Measurements from ENCODE around the gene CNTNAP2. TPM values are rescaled to one million over a fixed set of nuclear protein-coding genes. Genes with fewer than 3 reads are reported as not detected.

Gene CNTNAP2
- total RNA-seq, 2 experiments from 2014 or later: 0.19 to 0.22 TPM

DNA sequence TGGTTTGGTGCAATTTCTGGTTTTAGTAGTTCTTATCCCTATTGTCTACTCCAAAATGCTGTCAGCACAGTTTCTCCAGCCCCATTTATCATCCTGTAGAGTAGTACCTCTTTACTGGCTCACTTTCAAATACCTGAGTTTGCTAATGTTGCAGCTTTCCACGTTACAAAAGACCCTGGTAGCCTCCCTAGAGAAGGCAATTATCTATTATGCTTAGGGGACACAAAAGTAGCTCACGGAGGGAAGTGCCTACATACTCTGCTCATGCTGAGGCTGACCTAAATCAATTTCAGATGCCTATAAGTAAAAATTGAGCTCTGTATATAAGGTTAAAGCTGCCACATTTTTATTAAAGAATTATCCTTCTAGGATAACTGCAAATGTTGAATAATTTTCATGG is 603.6 kb downstream of the CNTNAP2 start:
- no peaks in the 10 kb centered on the region for H3K27me3 Mint-ChIP-seq
- no peak overlapping the region for H3K4me3 Mint-ChIP-seq
- no peaks in the 10 kb centered on the region for H3K36me3 Mint-ChIP-seq
- no peaks in the 10 kb centered on the region for H3K9me3 Mint-ChIP-seq
- no peak for DNase-seq
- H3K27ac Mint-ChIP-seq: no peak overlapping the region
- no peaks in the 10 kb centered on the region for H3K4me1 Mint-ChIP-seq

DNA sequence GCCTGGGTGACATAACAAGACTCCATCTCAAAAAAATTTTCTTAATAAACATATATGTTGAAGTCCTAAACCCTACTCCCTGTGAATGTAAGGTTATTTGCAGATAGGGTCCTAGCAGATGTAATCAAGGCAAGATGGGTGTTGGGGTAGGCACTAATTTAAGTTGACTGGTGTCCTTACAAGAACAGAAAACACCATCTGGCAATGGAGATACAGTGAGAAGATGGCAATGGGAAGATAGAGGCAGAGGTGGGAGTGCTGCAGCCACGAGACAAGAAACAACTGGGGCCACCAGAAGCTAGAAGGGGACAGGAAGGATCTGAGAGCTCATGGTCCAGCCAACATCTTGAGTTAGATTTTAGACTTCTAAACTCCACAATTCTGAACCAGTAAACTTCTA is 606.4 kb downstream of the CNTNAP2 start:
- Mint-ChIP-seq H3K4me1 (no peaks in the 10 kb centered on the region), H3K4me3 (no peak overlapping the region), H3K9me3 (no peaks in the 10 kb centered on the region), H3K36me3 (no peaks in the 10 kb centered on the region), H3K27ac (no peak overlapping the region), H3K27me3 (no peaks in the 10 kb centered on the region)
- DNase-seq: no peak

DNA sequence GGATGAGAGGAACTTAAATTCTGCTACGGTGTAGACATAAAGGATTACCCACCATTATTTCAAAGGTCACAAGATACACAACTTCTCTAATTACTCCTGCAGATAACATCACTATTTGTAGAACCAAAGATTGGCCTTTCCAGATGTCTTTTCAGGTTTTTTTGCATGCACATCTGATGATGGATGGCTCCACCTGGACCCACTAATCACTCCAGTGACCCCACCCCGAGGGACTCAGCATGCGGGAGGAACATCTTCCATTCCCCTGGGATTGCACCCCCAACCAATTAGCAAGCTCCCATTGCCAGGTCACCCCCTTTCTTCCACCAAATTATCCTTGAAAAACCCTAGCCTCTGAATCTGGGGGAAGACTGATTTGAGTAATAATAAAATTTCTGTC is 608.9 kb downstream of the CNTNAP2 start:
- H3K27ac Mint-ChIP-seq: no peak overlapping the region
- no peak for DNase-seq
- no peak overlapping the region for H3K4me3 Mint-ChIP-seq
- H3K9me3 Mint-ChIP-seq: no peaks in the 10 kb centered on the region
- H3K36me3 Mint-ChIP-seq: no peaks in the 10 kb centered on the region
- H3K4me1 Mint-ChIP-seq: no peaks in the 10 kb centered on the region
- no peaks in the 10 kb centered on the region for H3K27me3 Mint-ChIP-seq

DNA sequence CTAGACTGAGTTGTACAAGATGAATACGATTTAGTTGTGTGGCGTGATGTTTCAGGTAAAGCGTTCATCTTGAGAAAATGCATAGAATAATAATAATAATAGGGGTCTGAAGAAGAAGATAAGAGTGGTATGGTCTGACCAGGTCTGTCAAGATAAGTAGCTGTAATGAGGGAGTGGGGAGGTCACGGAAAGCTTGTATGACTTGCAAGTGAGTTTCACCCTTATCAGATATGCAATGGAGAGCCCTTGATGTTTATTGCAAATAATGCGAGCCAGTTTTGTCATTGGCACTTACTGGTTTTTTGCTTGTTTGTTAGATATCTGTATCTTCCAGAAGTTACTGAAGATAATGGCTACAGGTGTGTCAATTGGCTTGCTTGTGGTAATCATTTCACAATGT is 611.5 kb downstream of the CNTNAP2 start:
- Mint-ChIP-seq H3K36me3 (no peaks in the 10 kb centered on the region), H3K27ac (no peak overlapping the region), H3K4me3 (no peak overlapping the region), H3K9me3 (no peaks in the 10 kb centered on the region), H3K4me1 (no peaks in the 10 kb centered on the region), H3K27me3 (no peaks in the 10 kb centered on the region)
- no peak for DNase-seq

DNA sequence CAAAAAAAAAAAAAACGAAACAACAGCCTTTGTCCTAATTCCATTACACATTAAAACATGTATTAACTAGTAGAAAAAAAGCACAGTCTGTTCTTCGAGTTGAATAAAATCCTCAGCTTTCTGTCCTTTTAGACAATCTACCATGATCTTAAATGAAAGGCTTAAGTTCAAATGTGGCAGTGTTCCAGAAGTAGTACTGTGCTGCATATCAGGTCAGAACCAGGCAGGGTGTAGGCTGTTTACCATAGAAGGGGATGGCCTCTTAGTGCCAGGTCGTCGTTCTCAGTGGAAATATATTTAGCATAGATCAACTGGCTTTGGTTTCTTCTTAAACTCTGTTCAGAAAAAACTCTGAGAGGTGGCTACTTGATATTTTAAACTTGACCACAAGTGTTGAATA is 612.0 kb downstream of the CNTNAP2 start:
- no peaks in the 10 kb centered on the region for H3K4me1 Mint-ChIP-seq
- H3K36me3 Mint-ChIP-seq: no peaks in the 10 kb centered on the region
- no peak overlapping the region for H3K4me3 Mint-ChIP-seq
- H3K27me3 Mint-ChIP-seq: no peaks in the 10 kb centered on the region
- no peaks in the 10 kb centered on the region for H3K9me3 Mint-ChIP-seq
- no peak for DNase-seq
- H3K27ac Mint-ChIP-seq: no peak overlapping the region

DNA sequence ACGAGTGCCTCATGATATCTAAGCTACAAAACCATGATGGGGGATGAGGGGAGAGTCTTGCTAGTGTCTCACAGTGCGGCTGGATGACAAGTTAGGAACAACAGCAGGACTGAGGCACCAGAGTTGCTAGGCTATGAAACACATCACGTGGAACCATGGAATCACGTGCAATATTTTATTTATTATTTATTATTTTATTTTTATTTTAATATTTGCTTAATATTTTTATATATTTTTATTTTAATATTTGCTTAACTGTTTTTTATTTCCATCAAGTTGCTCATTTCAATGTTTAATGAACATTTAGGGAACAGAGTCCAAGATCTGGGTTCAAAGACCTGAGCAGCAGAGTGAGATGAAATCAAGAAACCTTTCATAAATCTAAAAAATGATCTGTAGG is 614.6 kb downstream of the CNTNAP2 start:
- H3K36me3 Mint-ChIP-seq: no peaks in the 10 kb centered on the region
- DNase-seq: no peak
- H3K27ac Mint-ChIP-seq: no peak overlapping the region
- no peak overlapping the region for H3K4me3 Mint-ChIP-seq
- no peaks in the 10 kb centered on the region for H3K9me3 Mint-ChIP-seq
- H3K27me3 Mint-ChIP-seq: no peaks in the 10 kb centered on the region
- H3K4me1 Mint-ChIP-seq: no peaks in the 10 kb centered on the region

DNA sequence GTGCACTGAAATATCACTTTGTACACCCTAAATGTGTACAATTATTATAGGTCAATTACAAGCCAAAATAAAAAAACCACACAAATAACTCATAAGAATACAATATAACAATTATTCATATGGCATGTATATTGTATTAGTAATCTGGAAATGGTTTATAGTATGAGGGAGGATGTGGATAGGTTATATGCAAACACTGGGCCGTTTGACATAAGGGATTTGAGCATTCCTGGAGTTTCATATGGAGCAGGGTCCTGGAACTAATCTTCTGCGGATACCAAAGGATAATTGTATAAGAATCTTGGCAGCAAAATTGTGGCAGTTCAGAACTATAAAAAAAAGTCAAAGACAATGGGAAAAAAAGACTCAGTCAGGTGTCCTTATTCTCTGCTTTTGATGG is 619.4 kb downstream of the CNTNAP2 start:
- H3K27me3 Mint-ChIP-seq: no peaks in the 10 kb centered on the region
- H3K4me3 Mint-ChIP-seq: no peak overlapping the region
- no peak for DNase-seq
- peaks cover 10% of the 10 kb centered on the region for H3K9me3 Mint-ChIP-seq
- no peaks in the 10 kb centered on the region for H3K36me3 Mint-ChIP-seq
- H3K27ac Mint-ChIP-seq: no peak overlapping the region
- H3K4me1 Mint-ChIP-seq: no peaks in the 10 kb centered on the region

DNA sequence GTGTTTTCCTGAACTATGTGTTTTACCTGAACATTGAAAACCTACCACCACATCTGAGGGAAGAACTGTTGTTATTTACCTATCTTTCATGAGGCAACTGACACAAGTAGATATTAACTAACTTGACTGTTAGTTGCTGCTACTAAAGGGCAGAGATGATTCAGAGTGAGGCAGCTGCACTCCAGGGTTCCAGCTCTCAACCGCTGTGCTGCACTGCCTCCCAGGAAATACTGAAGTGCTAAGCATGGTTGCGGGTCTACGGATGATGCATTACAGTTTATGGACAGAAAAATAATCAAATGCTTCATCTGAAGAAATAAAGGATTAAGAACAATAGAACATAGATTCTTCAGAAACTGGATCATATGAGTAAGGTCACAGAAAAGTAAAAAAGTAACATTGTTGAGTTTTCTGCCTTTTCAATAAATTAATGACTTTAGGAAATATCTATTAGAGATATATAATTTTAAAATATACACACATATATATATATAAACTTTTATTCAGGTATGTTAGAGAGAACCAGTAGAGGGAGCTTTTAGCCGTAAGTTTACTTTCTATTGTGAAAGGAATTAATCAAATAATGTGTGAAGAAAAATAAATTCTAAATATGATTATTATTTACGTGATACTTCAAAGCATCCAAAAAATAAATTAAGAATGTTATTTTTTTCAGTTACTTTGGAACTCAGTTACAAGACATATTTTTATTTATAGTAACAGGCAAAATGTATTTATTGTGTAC is 620.0 kb downstream of the CNTNAP2 start:
- no peaks in the 10 kb centered on the region for H3K36me3 Mint-ChIP-seq
- peaks cover 13% of the 10 kb centered on the region for H3K9me3 Mint-ChIP-seq
- DNase-seq: no peak
- no peaks in the 10 kb centered on the region for H3K27me3 Mint-ChIP-seq
- H3K27ac Mint-ChIP-seq: no peak overlapping the region
- no peak overlapping the region for H3K4me3 Mint-ChIP-seq
- H3K4me1 Mint-ChIP-seq: no peaks in the 10 kb centered on the region

DNA sequence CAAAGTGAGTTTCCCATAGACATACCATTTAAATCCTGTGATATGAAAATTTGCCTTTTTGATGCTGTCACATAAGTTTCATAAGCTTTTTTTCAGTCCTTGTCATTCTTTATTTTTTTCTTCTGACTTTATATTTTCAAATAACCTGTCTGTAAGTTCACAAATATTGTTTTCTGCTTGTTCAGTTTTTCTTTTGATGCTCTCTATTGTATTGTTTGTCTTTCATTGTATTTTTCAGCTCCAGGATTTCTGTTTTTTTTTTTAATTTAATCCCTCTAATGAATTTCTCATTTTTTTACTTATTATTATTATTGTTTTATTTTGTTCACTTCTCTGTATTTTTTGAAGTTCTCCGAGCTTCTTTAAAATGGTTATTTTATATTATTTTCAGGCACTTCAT is 623.4 kb downstream of the CNTNAP2 start:
- no peak for DNase-seq
- H3K27ac Mint-ChIP-seq: no peak overlapping the region
- peaks cover 17% of the 10 kb centered on the region for H3K9me3 Mint-ChIP-seq
- H3K27me3 Mint-ChIP-seq: no peaks in the 10 kb centered on the region
- H3K4me1 Mint-ChIP-seq: no peaks in the 10 kb centered on the region
- no peak overlapping the region for H3K4me3 Mint-ChIP-seq
- H3K36me3 Mint-ChIP-seq: no peaks in the 10 kb centered on the region

DNA sequence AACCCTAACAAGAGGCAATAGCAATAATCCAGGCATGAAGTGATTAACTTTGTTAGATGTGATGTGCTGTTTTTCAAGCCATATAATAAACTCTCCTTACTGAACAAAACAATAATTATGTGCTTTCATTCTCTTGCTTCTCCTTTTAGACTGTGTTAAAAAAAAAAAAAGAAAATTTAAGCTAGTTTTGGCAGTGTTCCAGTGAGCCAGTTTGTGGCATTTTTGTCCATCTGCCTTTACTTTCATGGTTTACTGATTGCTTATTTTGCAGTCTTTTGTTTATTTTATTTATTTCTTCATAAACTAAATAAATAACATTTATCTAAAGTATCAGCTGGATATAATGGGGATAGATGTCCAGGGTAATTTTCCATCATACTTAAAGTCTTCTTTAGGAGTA is 625.3 kb downstream of the CNTNAP2 start:
- no peaks in the 10 kb centered on the region for H3K27me3 Mint-ChIP-seq
- peaks cover 18% of the 10 kb centered on the region for H3K9me3 Mint-ChIP-seq
- H3K27ac Mint-ChIP-seq: no peak overlapping the region
- no peak for DNase-seq
- H3K4me1 Mint-ChIP-seq: no peaks in the 10 kb centered on the region
- no peaks in the 10 kb centered on the region for H3K36me3 Mint-ChIP-seq
- no peak overlapping the region for H3K4me3 Mint-ChIP-seq

DNA sequence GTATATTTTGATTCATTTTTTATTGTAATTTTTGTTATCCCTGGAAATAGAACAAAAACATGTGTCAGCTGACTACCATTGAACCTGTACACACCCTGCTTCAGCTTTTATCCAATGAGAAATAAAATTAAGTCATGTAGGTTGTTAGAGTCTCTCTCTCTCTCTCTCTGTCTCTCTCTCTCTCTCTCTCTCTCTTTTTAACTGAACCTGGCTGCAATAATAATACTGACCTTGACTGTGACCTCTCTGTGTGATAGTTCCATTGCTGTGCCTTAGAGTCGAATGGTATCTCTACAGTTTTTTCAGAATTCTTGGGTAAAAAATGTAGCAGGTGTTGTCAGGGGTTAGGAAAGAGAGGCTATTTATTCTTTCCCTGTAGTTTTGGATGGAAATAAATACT is 637.8 kb downstream of the CNTNAP2 start:
- no peaks in the 10 kb centered on the region for H3K4me1 Mint-ChIP-seq
- no peak overlapping the region for H3K27ac Mint-ChIP-seq

DNA sequence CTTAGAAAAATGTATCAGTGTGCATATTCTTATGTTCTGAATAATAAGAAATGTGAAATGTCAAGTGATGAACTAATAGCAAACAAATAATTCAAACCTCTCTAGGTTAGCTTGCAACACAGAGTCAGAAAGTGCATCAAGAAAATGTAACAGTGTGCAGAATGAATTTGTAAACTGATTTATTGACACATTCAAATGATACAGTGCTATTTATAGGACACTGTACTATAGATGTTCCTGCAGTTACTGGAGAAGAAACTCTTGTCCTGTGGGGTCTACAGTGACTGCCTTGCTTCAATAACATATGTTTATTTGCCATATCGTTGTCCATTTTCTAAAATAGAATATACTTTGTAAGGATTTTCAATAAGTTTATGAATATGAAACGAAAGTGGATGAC is 639.0 kb downstream of the CNTNAP2 start:
- H3K4me3 Mint-ChIP-seq: no peak overlapping the region
- no peaks in the 10 kb centered on the region for H3K27me3 Mint-ChIP-seq
- no peaks in the 10 kb centered on the region for H3K4me1 Mint-ChIP-seq
- no peak for DNase-seq
- no peak overlapping the region for H3K27ac Mint-ChIP-seq
- no peaks in the 10 kb centered on the region for H3K36me3 Mint-ChIP-seq
- peaks cover 13% of the 10 kb centered on the region for H3K9me3 Mint-ChIP-seq

More for the DNA sequence above, 637.8 kb downstream of the CNTNAP2 start:
- H3K27me3 Mint-ChIP-seq: no peaks in the 10 kb centered on the region
- no peak overlapping the region for H3K4me3 Mint-ChIP-seq
- peaks cover 13% of the 10 kb centered on the region for H3K9me3 Mint-ChIP-seq
- no peaks in the 10 kb centered on the region for H3K36me3 Mint-ChIP-seq
- DNase-seq: no peak

DNA sequence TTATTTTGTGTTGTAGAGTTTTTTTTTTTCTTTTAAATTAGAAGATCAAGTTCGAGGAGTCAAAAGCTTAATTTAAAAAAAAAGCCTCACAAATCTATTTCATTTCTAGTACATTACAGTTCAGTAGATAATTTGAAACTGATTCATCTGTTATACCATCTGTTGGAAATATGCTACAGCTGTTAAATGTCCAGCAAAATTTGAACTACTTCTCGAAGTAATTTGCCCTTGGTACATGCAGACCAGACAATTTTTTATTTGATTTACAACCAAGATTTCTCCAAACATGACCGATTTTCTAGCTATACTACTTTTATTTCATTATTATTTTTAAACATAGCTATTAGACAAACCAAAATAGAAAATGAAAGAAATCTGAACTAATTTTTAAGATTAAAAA is 647.9 kb downstream of the CNTNAP2 start:
- H3K4me1 Mint-ChIP-seq: no peaks in the 10 kb centered on the region
- no peak for DNase-seq
- no peaks in the 10 kb centered on the region for H3K36me3 Mint-ChIP-seq
- peaks cover 7% of the 10 kb centered on the region for H3K9me3 Mint-ChIP-seq
- H3K4me3 Mint-ChIP-seq: no peak overlapping the region
- H3K27ac Mint-ChIP-seq: no peak overlapping the region
- H3K27me3 Mint-ChIP-seq: no peaks in the 10 kb centered on the region

DNA sequence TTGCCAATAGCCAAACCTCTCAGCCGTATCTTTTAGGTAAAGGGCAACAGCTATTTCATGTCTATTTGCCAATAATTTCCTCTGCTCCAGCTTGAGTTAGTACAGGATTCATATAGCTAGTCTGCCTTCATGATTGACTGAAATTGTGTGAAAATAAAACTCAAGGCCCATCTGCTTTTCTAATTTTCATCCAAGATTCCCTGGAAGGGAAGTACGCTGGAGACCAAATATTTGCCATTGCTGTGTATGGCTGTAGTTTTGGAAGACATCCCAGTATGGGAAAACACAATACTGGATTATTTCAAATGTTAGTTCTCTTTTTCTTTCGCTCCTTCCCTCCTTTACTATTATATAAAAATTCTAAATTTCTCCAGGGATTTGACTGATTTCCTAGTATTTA is 652.4 kb downstream of the CNTNAP2 start:
- Mint-ChIP-seq H3K36me3 (no peaks in the 10 kb centered on the region), H3K27ac (no peak overlapping the region), H3K9me3 (no peaks in the 10 kb centered on the region), H3K27me3 (no peaks in the 10 kb centered on the region), H3K4me3 (no peak overlapping the region), H3K4me1 (no peaks in the 10 kb centered on the region)
- no peak for DNase-seq

DNA sequence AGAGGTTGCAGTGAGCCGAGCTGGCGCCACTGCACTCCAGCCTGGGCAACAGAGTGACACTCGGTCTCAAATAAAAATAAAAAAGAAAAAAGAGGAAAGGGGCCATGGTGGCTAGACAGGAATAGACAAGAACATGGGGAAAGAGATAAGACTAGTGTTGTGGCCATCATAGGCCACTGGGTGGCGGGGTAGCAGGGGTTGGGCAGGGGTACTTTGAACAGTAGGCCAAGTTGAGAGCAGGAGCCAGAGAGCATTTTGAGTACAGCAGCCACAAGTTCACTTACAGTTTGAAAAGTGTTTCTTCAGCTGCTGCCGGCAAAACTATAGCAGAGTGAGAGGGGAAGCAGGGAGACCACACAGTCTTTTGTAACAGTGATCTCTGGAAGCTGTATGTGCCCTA is 656.0 kb downstream of the CNTNAP2 start:
- Mint-ChIP-seq H3K4me3 (no peak overlapping the region), H3K27ac (no peak overlapping the region), H3K36me3 (no peaks in the 10 kb centered on the region), H3K27me3 (no peaks in the 10 kb centered on the region), H3K9me3 (no peaks in the 10 kb centered on the region), H3K4me1 (no peaks in the 10 kb centered on the region)
- no peak for DNase-seq

DNA sequence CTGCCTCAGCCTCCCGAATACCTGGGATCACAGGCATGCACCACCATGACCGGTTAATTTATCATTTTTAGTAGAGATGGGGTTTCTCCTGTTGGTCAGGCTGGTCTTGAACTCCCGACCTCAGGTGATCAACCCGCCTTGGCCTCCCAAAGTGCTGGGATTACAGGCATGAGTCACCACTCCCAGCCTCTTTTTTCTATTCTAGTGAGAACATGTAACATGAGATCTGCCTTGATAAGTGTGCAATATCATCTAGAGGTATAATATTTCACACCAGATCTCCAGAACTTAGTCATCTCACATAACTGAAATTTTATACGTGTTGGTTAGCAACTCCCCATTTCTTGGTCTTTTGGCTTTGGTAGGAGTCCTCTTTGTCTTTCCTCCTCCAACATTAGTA is 656.9 kb downstream of the CNTNAP2 start:
- no peaks in the 10 kb centered on the region for H3K27me3 Mint-ChIP-seq
- no peak overlapping the region for H3K27ac Mint-ChIP-seq
- no peaks in the 10 kb centered on the region for H3K4me1 Mint-ChIP-seq
- H3K9me3 Mint-ChIP-seq: no peaks in the 10 kb centered on the region
- no peak overlapping the region for H3K4me3 Mint-ChIP-seq
- no peaks in the 10 kb centered on the region for H3K36me3 Mint-ChIP-seq
- no peak for DNase-seq

All from activated naive CD8-positive, alpha-beta T cell treated with anti-CD3 and anti-CD28 coated beads for 36 hours (primary cell).